D721Med (cell line): Measurements from ENCODE around the gene RECK.
"Not testable (repeated sequence)": the region's sequence is repeated elsewhere in the genome, so short reads cannot be mapped to it uniquely, and the experiment has no call there.

ENCODE experiments used
- DNase-seq: peaks from one replicate; pipeline ENCODE4 v3.0.0; 2011; ENCODE audit warnings: low spot score; ENCODE audit not compliant: insufficient read length
- FAIRE-seq: peaks from 2 replicates; lab custom pipeline; 2011; peaks lifted over from hg19 to GRCh38; lab: Jason Lieb, UNC
- CTCF ChIP-seq: IDR thresholded peaks from 2 replicates; pipeline ENCODE4 v1.5.1; 2012; ENCODE audit warnings: mild to moderate bottlenecking, control low read depth; ENCODE audit not compliant: insufficient read depth; ENCODE audit errors: missing control alignments

RECK gene

GRCh38 chr9:36086442-36086841 lies 49.7 kb downstream of the RECK start:
- DNase-seq: no peak
- FAIRE-seq: no peak
- TF ChIP-seq CTCF: no peak

- not testable (repeated sequence) for FAIRE-seq, DNase-seq
Measured at GRCh38 chr9:36087054-36087453, 50.3 kb downstream of the RECK start.

GRCh38 chr9:36088020-36088419 lies 51.3 kb downstream of the RECK start:
- FAIRE-seq (no peak), DNase-seq (no peak)
- no peak for TF ChIP-seq CTCF

- no peak for FAIRE-seq
- DNase-seq: no peak
- TF ChIP-seq CTCF: peak; percentile 18
Measured at GRCh38 chr9:36091026-36091953, 54.6 kb downstream of the RECK start.

- TF ChIP-seq CTCF: no peak
- no peak for DNase-seq
- FAIRE-seq: no peak
Measured at GRCh38 chr9:36092014-36092413, 55.3 kb downstream of the RECK start.

- no peak for TF ChIP-seq CTCF
- no peak for DNase-seq
- no peak for FAIRE-seq
Measured at GRCh38 chr9:36092509-36093215, 55.9 kb downstream of the RECK start.

GRCh38 chr9:36093384-36093783 lies 56.7 kb downstream of the RECK start:
- no peak for DNase-seq
- FAIRE-seq: no peak
- no peak for TF ChIP-seq CTCF
